Left kidney (tissue), 2 donors: ENCODE measurements around the gene ASB6. TPM values are rescaled to one million over a fixed set of nuclear protein-coding genes. Genes with fewer than 3 reads are reported as not detected.
"Not testable (repeated sequence)": the region's sequence is repeated elsewhere in the genome, so short reads cannot be mapped to it uniquely, and the experiment has no call there.

Experiments used
- DNase-seq: peaks from one replicate; pipeline ENCODE4 v3.0.0-alpha.2; 2013
- polyA plus RNA-seq: library from polyadenylated mRNA; unstranded; fragments of 120-200 nt; gene quantifications from one replicate; pipeline ENCODE4 v1.2.1, GENCODE V29; 2013; ENCODE audit not compliant: insufficient read length

The ASB6 gene
- polyA plus RNA-seq, 1 donor = 16.4 TPM

- DNase-seq = no peak
Measured at GRCh38 chr9:129609486-129610212, 32.3 kb downstream of the ASB6 start.

GRCh38 chr9:129608561-129609481 is 33.1 kb downstream of the ASB6 start:
- no peak for DNase-seq

GRCh38 chr9:129607027-129607387 is 34.9 kb downstream of the ASB6 start:
- no peak for DNase-seq

- no peak for DNase-seq
Measured at GRCh38 chr9:129606161-129607026, 35.6 kb downstream of the ASB6 start.

- DNase-seq = no peak
Measured at GRCh38 chr9:129604766-129605163, 37.2 kb downstream of the ASB6 start.

- DNase-seq = no peak
Measured at GRCh38 chr9:129604056-129604765, 37.7 kb downstream of the ASB6 start.

- DNase-seq = no peak
Measured at GRCh38 chr9:129602598-129603415, 39.1 kb downstream of the ASB6 start.

GRCh38 chr9:129601082-129601674 is 40.8 kb downstream of the ASB6 start:
- no peak for DNase-seq

- no peak for DNase-seq
Measured at GRCh38 chr9:129598089-129598596, 43.8 kb downstream of the ASB6 start.

- no peak for DNase-seq
Measured at GRCh38 chr9:129597355-129598088, 44.4 kb downstream of the ASB6 start.

GRCh38 chr9:129596541-129597331 is 45.2 kb downstream of the ASB6 start:
- DNase-seq = no peak

GRCh38 chr9:129595903-129596540 is 45.9 kb downstream of the ASB6 start:
- no peak for DNase-seq

- DNase-seq = no peak
Measured at GRCh38 chr9:129595311-129595741, 46.6 kb downstream of the ASB6 start.

- no peak for DNase-seq
Measured at GRCh38 chr9:129594632-129595031, 47.3 kb downstream of the ASB6 start.

- DNase-seq = not testable (repeated sequence)
Measured at GRCh38 chr9:129592790-129593189, 49.2 kb downstream of the ASB6 start.

- no peak for DNase-seq
Measured at GRCh38 chr9:129591916-129592315, 50.0 kb downstream of the ASB6 start.

- no peak for DNase-seq
Measured at GRCh38 chr9:129590466-129590865, 51.5 kb downstream of the ASB6 start.
